Pons (tissue), 1 donor: ENCODE results near the gene GALNT9.
"Not testable (repeated sequence)": the region's sequence is repeated elsewhere in the genome, so short reads cannot be mapped to it uniquely, and the experiment has no call there.

ENCODE experiments used
- DNase-seq: peaks from one replicate; pipeline ENCODE4 v3.0.0-alpha.2; 2016; ENCODE audit warnings: low spot score

Gene GALNT9

GRCh38 chr12:132155771-132156572 lies 173.4 kb downstream of the GALNT9 start:
- no peak for DNase-seq

GRCh38 chr12:132154941-132155770 lies 174.2 kb downstream of the GALNT9 start:
- no peak for DNase-seq

- DNase-seq: no peak
These were observed 175.0 kb downstream of the GALNT9 start for GRCh38 chr12:132154341-132154761.

GRCh38 chr12:132153501-132154340 lies 175.7 kb downstream of the GALNT9 start:
- peak; percentile 38 for DNase-seq

GRCh38 chr12:132152953-132153352 lies 176.4 kb downstream of the GALNT9 start:
- DNase-seq: no peak

GRCh38 chr12:132152411-132152821 lies 177.0 kb downstream of the GALNT9 start:
- DNase-seq: no peak

GRCh38 chr12:132151766-132152410 lies 177.5 kb downstream of the GALNT9 start:
- DNase-seq: no peak

GRCh38 chr12:132151145-132151765 lies 178.1 kb downstream of the GALNT9 start:
- no peak for DNase-seq

- no peak for DNase-seq
These were observed 178.6 kb downstream of the GALNT9 start for GRCh38 chr12:132150780-132151144.

GRCh38 chr12:132149526-132149925 lies 179.9 kb downstream of the GALNT9 start:
- not testable (repeated sequence) for DNase-seq

- no peak for DNase-seq
These were observed 180.9 kb downstream of the GALNT9 start for GRCh38 chr12:132148368-132149045.

- DNase-seq: no peak
These were observed 181.7 kb downstream of the GALNT9 start for GRCh38 chr12:132147423-132148367.

- DNase-seq: no peak
These were observed 182.5 kb downstream of the GALNT9 start for GRCh38 chr12:132146772-132147422.
